ENCODE data around the gene SOD1.

- TF ChIP-seq POLR2A (IDR thresholded peaks at IDR 0.05; ENCODE audit: low read length) (no peak), GATA1 (IDR thresholded peaks at IDR 0.05; ENCODE audit: low read depth, low read length) (no peak)
These were observed 22.6 kb upstream of the SOD1 start for GRCh38 chr21:31636874-31637273.

All from erythroblast (primary cell).